ENCODE results near the gene PPAN. TPM values are rescaled to one million over a fixed set of nuclear protein-coding genes. Genes with fewer than 3 reads are reported as not detected.

Gene PPAN
- total and polyA plus RNA-seq, 5 donors: 16.5 to 29.4 (median 25.2) TPM

GRCh38 chr19:10133596-10133995 lies 27.4 kb downstream of the PPAN start:
- H3K9me3 ChIP-seq (ENCODE audit: control insufficient read depth, low read length): no peaks in the 10 kb centered on the region
- H3K4me3 ChIP-seq (ENCODE audit: low read length): no peak overlapping the region
- DNase-seq (peak in 1 of 3 donors; percentile 27), ATAC-seq (no peak)
- no peak overlapping the region for H3K27ac ChIP-seq (ENCODE audit: low read length)
- no peaks in the 10 kb centered on the region for H3K27me3 ChIP-seq (ENCODE audit: control insufficient read depth, insufficient read depth)
- no peaks in the 10 kb centered on the region for H3K4me1 ChIP-seq (ENCODE audit: control insufficient read depth, insufficient read depth, low read length)
- intact Hi-C loops (cut with DNase I): no loop called here
- 85% methylated on average over 11 of the region's 11 CpGs for WGBS

GRCh38 chr19:10134040-10134439 lies 27.9 kb downstream of the PPAN start:
- DNase-seq: peak in 1 of 3 donors; percentile 40

GRCh38 chr19:10135551-10136334 lies 29.6 kb downstream of the PPAN start:
- ATAC-seq: peak; percentile 13 to 24
- 90% methylated on average over 39 of the region's 39 CpGs for WGBS
- H3K27me3 ChIP-seq (ENCODE audit: control insufficient read depth, insufficient read depth): no peaks in the 10 kb centered on the region
- peak in 1 of 3 donors; percentile 54 for DNase-seq
- intact Hi-C loops (cut with DNase I): no loop called here
- no peaks in the 10 kb centered on the region for H3K9me3 ChIP-seq (ENCODE audit: control insufficient read depth, low read length)
- no peaks in the 10 kb centered on the region for H3K4me1 ChIP-seq (ENCODE audit: control insufficient read depth, insufficient read depth, low read length)
- H3K4me3 ChIP-seq (ENCODE audit: low read length): no peak overlapping the region
- no peak overlapping the region for H3K27ac ChIP-seq (ENCODE audit: low read length)

More at GRCh38 chr19:10134040-10134439, 27.9 kb downstream of the PPAN start:
- Histone ChIP-seq H3K4me3 (ENCODE audit: low read length) (no peak overlapping the region), H3K4me1 (ENCODE audit: control insufficient read depth, insufficient read depth, low read length) (no peaks in the 10 kb centered on the region), H3K27ac (ENCODE audit: low read length) (no peak overlapping the region), H3K9me3 (ENCODE audit: control insufficient read depth, low read length) (no peaks in the 10 kb centered on the region), H3K27me3 (ENCODE audit: control insufficient read depth, insufficient read depth) (no peaks in the 10 kb centered on the region)
- intact Hi-C loops (cut with DNase I): no loop called here
- ATAC-seq: no peak
- 94% methylated on average over 9 of the region's 9 CpGs for WGBS

GRCh38 chr19:10136936-10137335 lies 30.8 kb downstream of the PPAN start:
- DNase-seq: peak in 1 of 3 donors; percentile 40
- Histone ChIP-seq H3K4me3 (ENCODE audit: low read length) (no peak overlapping the region), H3K27me3 (ENCODE audit: control insufficient read depth, insufficient read depth) (no peaks in the 10 kb centered on the region), H3K27ac (ENCODE audit: low read length) (no peak overlapping the region), H3K9me3 (ENCODE audit: control insufficient read depth, low read length) (no peaks in the 10 kb centered on the region), H3K4me1 (ENCODE audit: control insufficient read depth, insufficient read depth, low read length) (no peaks in the 10 kb centered on the region)
- ATAC-seq: no peak
- intact Hi-C loops (cut with DNase I): no loop called here
- 94% methylated on average over 14 of the region's 14 CpGs for WGBS

GRCh38 chr19:10137751-10138682 lies 31.9 kb downstream of the PPAN start:
- WGBS: 89% methylated on average over 38 of the region's 38 CpGs
- ATAC-seq (no peak), DNase-seq (no peak)
- H3K27me3 ChIP-seq (ENCODE audit: control insufficient read depth, insufficient read depth): no peaks in the 10 kb centered on the region
- H3K4me1 ChIP-seq (ENCODE audit: control insufficient read depth, insufficient read depth, low read length): no peaks in the 10 kb centered on the region
- no peaks in the 10 kb centered on the region for H3K9me3 ChIP-seq (ENCODE audit: control insufficient read depth, low read length)
- no peak overlapping the region for H3K27ac ChIP-seq (ENCODE audit: low read length)
- intact Hi-C loops (cut with DNase I): no loop called here
- H3K4me3 ChIP-seq (ENCODE audit: low read length): no peak overlapping the region

- H3K27ac ChIP-seq (ENCODE audit: low read length): no peak overlapping the region
- 91% methylated on average over 27 of the region's 27 CpGs for WGBS
- H3K9me3 ChIP-seq (ENCODE audit: control insufficient read depth, low read length): no peaks in the 10 kb centered on the region
- H3K4me3 ChIP-seq (ENCODE audit: low read length): no peak overlapping the region
- H3K4me1 ChIP-seq (ENCODE audit: control insufficient read depth, insufficient read depth, low read length): no peaks in the 10 kb centered on the region
- H3K27me3 ChIP-seq (ENCODE audit: control insufficient read depth, insufficient read depth): no peaks in the 10 kb centered on the region
- DNase-seq (no peak), ATAC-seq (no peak)
- intact Hi-C loops (cut with DNase I): no loop called here
These were observed 33.0 kb downstream of the PPAN start for GRCh38 chr19:10138879-10139795.

- no peak overlapping the region for H3K27ac ChIP-seq (ENCODE audit: low read length)
These were observed 33.8 kb downstream of the PPAN start for GRCh38 chr19:10139952-10140351.

GRCh38 chr19:10141479-10141878 lies 35.3 kb downstream of the PPAN start:
- WGBS: 90% methylated on average over 13 of the region's 13 CpGs
- H3K4me1 ChIP-seq (ENCODE audit: control insufficient read depth, insufficient read depth, low read length): no peaks in the 10 kb centered on the region
- H3K9me3 ChIP-seq (ENCODE audit: control insufficient read depth, low read length): no peaks in the 10 kb centered on the region
- intact Hi-C loops (cut with DNase I): no loop called here
- DNase-seq (no peak), ATAC-seq (no peak)
- no peak overlapping the region for H3K4me3 ChIP-seq (ENCODE audit: low read length)
- H3K27ac ChIP-seq (ENCODE audit: low read length): no peak overlapping the region
- no peaks in the 10 kb centered on the region for H3K27me3 ChIP-seq (ENCODE audit: control insufficient read depth, insufficient read depth)

More at GRCh38 chr19:10139952-10140351, 33.8 kb downstream of the PPAN start:
- Histone ChIP-seq H3K9me3 (ENCODE audit: control insufficient read depth, low read length) (no peaks in the 10 kb centered on the region), H3K27me3 (ENCODE audit: control insufficient read depth, insufficient read depth) (no peaks in the 10 kb centered on the region), H3K4me3 (ENCODE audit: low read length) (no peak overlapping the region), H3K4me1 (ENCODE audit: control insufficient read depth, insufficient read depth, low read length) (no peaks in the 10 kb centered on the region)
- intact Hi-C loops (cut with DNase I): no loop called here
- DNase-seq (no peak), ATAC-seq (no peak)
- 95% methylated on average over 23 of the region's 23 CpGs for WGBS

- DNase-seq (no peak), ATAC-seq (no peak)
- Histone ChIP-seq H3K4me1 (ENCODE audit: control insufficient read depth, insufficient read depth, low read length) (no peaks in the 10 kb centered on the region), H3K4me3 (ENCODE audit: low read length) (no peak overlapping the region), H3K27me3 (ENCODE audit: control insufficient read depth, insufficient read depth) (no peaks in the 10 kb centered on the region), H3K27ac (ENCODE audit: low read length) (no peak overlapping the region), H3K9me3 (ENCODE audit: control insufficient read depth, low read length) (no peaks in the 10 kb centered on the region)
- intact Hi-C loops (cut with DNase I): no loop called here
- WGBS: 97% methylated on average over 18 of the region's 18 CpGs
These were observed 35.8 kb downstream of the PPAN start for GRCh38 chr19:10141973-10142372.

GRCh38 chr19:10142701-10143375 lies 36.7 kb downstream of the PPAN start:
- 90% methylated on average over 15 of the region's 15 CpGs for WGBS
- no peak for ATAC-seq

More at GRCh38 chr19:10142701-10143375, 36.7 kb downstream of the PPAN start:
- intact Hi-C loops (cut with DNase I): no loop called here
- H3K4me3 ChIP-seq (ENCODE audit: low read length): no peak overlapping the region
- H3K27me3 ChIP-seq (ENCODE audit: control insufficient read depth, insufficient read depth): no peaks in the 10 kb centered on the region
- no peak for DNase-seq
- H3K9me3 ChIP-seq (ENCODE audit: control insufficient read depth, low read length): no peaks in the 10 kb centered on the region
- H3K27ac ChIP-seq (ENCODE audit: low read length): no peak overlapping the region
- H3K4me1 ChIP-seq (ENCODE audit: control insufficient read depth, insufficient read depth, low read length): no peaks in the 10 kb centered on the region
